PFSK-1 (cell line): ENCODE measurements around the gene TSPAN33.

Source experiments
- FOXP2 ChIP-seq: optimal IDR thresholded peaks from 2 replicates; pipeline ENCODE3; 2011; ENCODE audit warnings: borderline replicate concordance, control low read depth, inconsistent platforms; ENCODE audit not compliant: insufficient read depth; ENCODE audit errors: extremely low read length, extremely low read depth
- POLR2AphosphoS5 ChIP-seq: IDR thresholded peaks from 2 replicates; pipeline ENCODE4 v1.6.1; 2012; ENCODE audit warnings: low read depth, mild to moderate bottlenecking, control low read depth, low read length, moderate library complexity
- REST ChIP-seq, 2 experiments: IDR thresholded peaks; 2 replicates each; pipeline versions ENCODE4 v1.6.1 to v1.8.0; 2011 to 2012; ENCODE audit warnings: low read depth in 2 of 2, low read length in 2 of 2, control low read depth in 1 of 2, inconsistent platforms in 1 of 2, mild to moderate bottlenecking in 1 of 2, moderate library complexity in 1 of 2; ENCODE audit not compliant: insufficient read depth in 1 of 2
- SIN3A ChIP-seq: IDR thresholded peaks from 2 replicates; pipeline ENCODE4 v1.6.1; 2012; ENCODE audit warnings: mild to moderate bottlenecking, low read length, moderate library complexity, borderline replicate concordance; ENCODE audit not compliant: insufficient read depth
- TAF1 ChIP-seq: IDR thresholded peaks from 2 replicates; pipeline ENCODE4 v1.6.1; 2012; ENCODE audit warnings: low read length, control low read depth, borderline replicate concordance; ENCODE audit not compliant: insufficient read depth

TSPAN33 gene

GRCh38 chr7:129212596-129212995 is 68.1 kb downstream of the TSPAN33 start:
- TF ChIP-seq POLR2AphosphoS5 (no peak), TAF1 (no peak), REST (IDR thresholded peaks at IDR 0.05; ENCODE audit: insufficient read depth in 1 of 2, low read depth in 2 of 2, low read length in 2 of 2) (no peak), FOXP2 (no peak), SIN3A (no peak)

GRCh38 chr7:129213828-129214227 is 69.3 kb downstream of the TSPAN33 start:
- TF ChIP-seq REST (IDR thresholded peaks at IDR 0.05; ENCODE audit: insufficient read depth in 1 of 2, low read depth in 2 of 2, low read length in 2 of 2) (no peak), POLR2AphosphoS5 (no peak), SIN3A (no peak), FOXP2 (no peak), TAF1 (no peak)

GRCh38 chr7:129218514-129219062 is 74.1 kb downstream of the TSPAN33 start:
- TF ChIP-seq POLR2AphosphoS5, result no peak
- TF ChIP-seq REST (IDR thresholded peaks at IDR 0.05; ENCODE audit: insufficient read depth in 1 of 2, low read depth in 2 of 2, low read length in 2 of 2), result peak; percentile 79 to 91
